Small intestine (tissue), 7 donors: ENCODE data around the gene ZNF75A. TPM values are rescaled to one million over a fixed set of nuclear protein-coding genes. Genes with fewer than 3 reads are reported as not detected.

ENCODE experiments used
- DNase-seq, 2 donors: peaks; one replicate each; pipeline versions ENCODE4 v3.0.0 to v3.0.0-alpha.2; 2013
- FAIRE-seq: peaks from 2 replicates; lab custom pipeline; 2012; peaks lifted over from hg19 to GRCh38; lab: Jason Lieb, UNC
- H3K27ac ChIP-seq, 3 donors: one replicate each; pipeline ENCODE4 v1.5.1; 2013; ENCODE audit warnings: low read length in 2 of 3, mild to moderate bottlenecking in 2 of 3, control low read depth in 1 of 3, inconsistent platforms in 1 of 3, low read depth in 1 of 3, moderate library complexity in 1 of 3
- H3K27me3 ChIP-seq, 3 donors: one replicate each; pipeline ENCODE4 v1.6.1; 2013; ENCODE audit warnings: low read length in 3 of 3, inconsistent platforms in 1 of 3; ENCODE audit not compliant: control insufficient read depth in 3 of 3, insufficient read depth in 3 of 3
- H3K36me3 ChIP-seq, 3 donors: one replicate each; pipeline ENCODE4 v1.6.1; 2013; ENCODE audit warnings: low read length in 3 of 3, inconsistent platforms in 1 of 3, low read depth in 1 of 3, mild to moderate bottlenecking in 1 of 3, moderate library complexity in 1 of 3; ENCODE audit not compliant: control insufficient read depth in 3 of 3, insufficient read depth in 2 of 3
- H3K4me1 ChIP-seq, 3 donors: one replicate each; pipeline ENCODE4 v1.6.1; 2013; ENCODE audit warnings: low read length in 2 of 3, inconsistent platforms in 1 of 3, low read depth in 1 of 3, mild to moderate bottlenecking in 1 of 3, moderate library complexity in 1 of 3; ENCODE audit not compliant: control insufficient read depth in 3 of 3, insufficient read depth in 2 of 3
- H3K4me3 ChIP-seq, 3 donors: one replicate each; pipeline ENCODE4 v1.5.1; 2013; ENCODE audit warnings: low read length in 3 of 3, control low read depth in 1 of 3, inconsistent platforms in 1 of 3, low read depth in 1 of 3, mild to moderate bottlenecking in 1 of 3, moderate library complexity in 1 of 3
- H3K9me3 ChIP-seq, 2 donors: one replicate each; pipeline ENCODE4 v1.6.1; 2013; ENCODE audit warnings: low read depth in 1 of 2, low read length in 1 of 2; ENCODE audit not compliant: control insufficient read depth in 2 of 2, insufficient read depth in 1 of 2
- WGBS, 3 donors: extraction: QIAGEN DNeasy Blood & Tissue Kit; methylation state at CpG; one replicate each; pipeline ENCODE4 v1.1.7; 2013; 5-methylcytosine and 5-hydroxymethylcytosine counted together
- polyA plus RNA-seq, 4 donors: library from polyadenylated mRNA; stranded (reverse) in 3 of 4; unstranded in 1 of 4; fragments of 200-250 nt in 3 of 4; fragments of 120-200 nt in 1 of 4; gene quantifications; one replicate each; pipeline versions ENCODE4 v1.2.1 to v1.2.3, GENCODE V29; 2013
- donor health status: healthy with polysubstance abuse.
- donor health status: control.
- donor health status: control.
- donor health status: Bipolar disorder and iron deficiency.
- donor health status: healthy.

Gene ZNF75A
- polyA plus RNA-seq, 4 donors: 12.2 to 41.7 (median 17.0) TPM

- peak overlapping the region in 1 of 3 donors; percentile 36 for H3K27ac ChIP-seq
- peak in 1 of 2 donors; percentile 89 for DNase-seq
- H3K4me1 ChIP-seq: no peaks in the 10 kb centered on the region
- no peaks in the 10 kb centered on the region for H3K36me3 ChIP-seq
- 18 to 39% (median 24%) methylated on average over 2 of the region's 2 CpGs for WGBS, 3 donors
- no peak overlapping the region for H3K4me3 ChIP-seq
- no peaks in the 10 kb centered on the region for H3K27me3 ChIP-seq
- no peak for FAIRE-seq
- H3K9me3 ChIP-seq: peaks cover 0 to 26% of the 10 kb centered on the region in 2 donors
Measured at GRCh38 chr16:3328643-3329042, 23.3 kb downstream of the ZNF75A start.

- WGBS, 3 donors: 47 to 63% (median 51%) methylated on average over 2 of the region's 2 CpGs
- FAIRE-seq: no peak
Measured at GRCh38 chr16:3346041-3346440, 40.7 kb downstream of the ZNF75A start.

GRCh38 chr16:3347586-3347985 lies 42.3 kb downstream of the ZNF75A start:
- Histone ChIP-seq H3K36me3 (no peaks in the 10 kb centered on the region), H3K27me3 (no peaks in the 10 kb centered on the region), H3K4me3 (no peak overlapping the region), H3K27ac (no peak overlapping the region), H3K9me3 (peaks cover 0 to 6% of the 10 kb centered on the region in 2 donors), H3K4me1 (no peaks in the 10 kb centered on the region)
- 79 to 83% (median 81%) methylated on average over 10 of the region's 10 CpGs for WGBS, 3 donors
- DNase-seq (no peak), FAIRE-seq (no peak)

More at GRCh38 chr16:3346041-3346440, 40.7 kb downstream of the ZNF75A start:
- H3K4me3 ChIP-seq: no peak overlapping the region
- no peak for DNase-seq
- no peaks in the 10 kb centered on the region for H3K36me3 ChIP-seq
- H3K4me1 ChIP-seq: no peaks in the 10 kb centered on the region
- H3K27ac ChIP-seq: no peak overlapping the region
- no peaks in the 10 kb centered on the region for H3K27me3 ChIP-seq
- peaks cover 0 to 9% of the 10 kb centered on the region in 2 donors for H3K9me3 ChIP-seq

GRCh38 chr16:3348547-3349167 lies 43.4 kb downstream of the ZNF75A start:
- Histone ChIP-seq H3K36me3 (no peaks in the 10 kb centered on the region), H3K9me3 (peaks cover 0 to 4% of the 10 kb centered on the region in 2 donors), H3K27ac (no peak overlapping the region), H3K27me3 (no peaks in the 10 kb centered on the region), H3K4me1 (no peaks in the 10 kb centered on the region), H3K4me3 (no peak overlapping the region)
- 25 to 31% (median 28%) methylated on average over 4 of the region's 4 CpGs for WGBS, 3 donors
- FAIRE-seq (no peak), DNase-seq (no peak)

- FAIRE-seq: no peak
- no peaks in the 10 kb centered on the region for H3K27me3 ChIP-seq
- no peaks in the 10 kb centered on the region for H3K4me1 ChIP-seq
- no peak for DNase-seq
- WGBS, 3 donors: 43 to 61% (median 58%) methylated on average over 13 of the region's 13 CpGs
- no peak overlapping the region for H3K4me3 ChIP-seq
- H3K27ac ChIP-seq: no peak overlapping the region
- no peaks in the 10 kb centered on the region for H3K36me3 ChIP-seq
- no peaks in the 10 kb centered on the region for H3K9me3 ChIP-seq
Measured at GRCh38 chr16:3349175-3349574, 43.9 kb downstream of the ZNF75A start.

GRCh38 chr16:3355589-3355988 lies 50.3 kb downstream of the ZNF75A start, which contains the start of gene OR2C1:
TSS of gene OR2C1 (plus strand) at chr16:3355889. CDS start at chr16:3355941, 52 bp downstream.
- H3K9me3 ChIP-seq: peaks cover 0 to 5% of the 10 kb centered on the region in 2 donors
- H3K36me3 ChIP-seq: no peaks in the 10 kb centered on the region
- DNase-seq (no peak), FAIRE-seq (no peak)
- H3K27me3 ChIP-seq: no peaks in the 10 kb centered on the region
- no peak within 1 kb of the TSS for H3K27ac ChIP-seq
- H3K4me1 ChIP-seq: no peaks in the 10 kb centered on the region
- 66 to 75% (median 72%) methylated on average over 3 of the region's 3 CpGs for WGBS, 3 donors
- no peak within 1 kb of the TSS for H3K4me3 ChIP-seq

GRCh38 chr16:3356118-3356517 lies 50.8 kb downstream of the ZNF75A start:
- FAIRE-seq: no peak
- H3K4me3 ChIP-seq: no peak overlapping the region
- WGBS, 3 donors: 86 to 95% (median 92%) methylated on average over 10 of the region's 10 CpGs
- H3K9me3 ChIP-seq: peaks cover 0 to 5% of the 10 kb centered on the region in 2 donors
- H3K4me1 ChIP-seq: no peaks in the 10 kb centered on the region
- no peak for DNase-seq
- peaks cover 0 to 2% (median 2%) of the 10 kb centered on the region in 3 donors for H3K27me3 ChIP-seq
- no peaks in the 10 kb centered on the region for H3K36me3 ChIP-seq
- H3K27ac ChIP-seq: no peak overlapping the region

GRCh38 chr16:3358871-3359270 lies 53.6 kb downstream of the ZNF75A start:
- FAIRE-seq (no peak), DNase-seq (no peak)
- peaks cover 1 to 8% of the 10 kb centered on the region in 2 donors for H3K9me3 ChIP-seq
- H3K36me3 ChIP-seq: no peaks in the 10 kb centered on the region
- WGBS, 3 donors: 15 to 37% (median 37%) methylated on average over 1 of the region's 1 CpG
- no peaks in the 10 kb centered on the region for H3K4me1 ChIP-seq
- H3K27me3 ChIP-seq: peaks cover 0 to 2% (median 2%) of the 10 kb centered on the region in 3 donors
- H3K4me3 ChIP-seq: no peak overlapping the region
- no peak overlapping the region for H3K27ac ChIP-seq
